H1 (cell line): ENCODE measurements around the gene POLD4. TPM values are rescaled to one million over a fixed set of nuclear protein-coding genes. Genes with fewer than 3 reads are reported as not detected.

Experiments used
- BACH1 ChIP-seq: IDR thresholded peaks from 2 replicates; pipeline ENCODE4 v1.6.1; 2012; ENCODE audit warnings: low read length, improper control_type of control experiment
- EP300 ChIP-seq, 2 experiments: IDR thresholded peaks; 1 replicate in 1 of 2; 2 replicates in 1 of 2; pipeline ENCODE4 v1.6.1; 2011 to 2012; ENCODE audit warnings: low read depth in 2 of 2, low read length in 2 of 2, mild to moderate bottlenecking in 2 of 2, borderline replicate concordance in 1 of 2, inconsistent platforms in 1 of 2, moderate library complexity in 1 of 2
- GABPA ChIP-seq: IDR thresholded peaks from 2 replicates; pipeline ENCODE4 v1.6.1; 2011; ENCODE audit warnings: mild to moderate bottlenecking, low read length, moderate library complexity, borderline replicate concordance; ENCODE audit not compliant: insufficient read depth
- HDAC2 ChIP-seq, 2 experiments: fragments of 300-600 bp in 1 of 2; sonication (generic) in 1 of 2; IDR thresholded peaks; 2 replicates each; pipeline ENCODE4 v1.6.1; 2011 to 2012; ENCODE audit warnings: low read depth in 2 of 2, low read length in 2 of 2, mild to moderate bottlenecking in 2 of 2, moderate library complexity in 2 of 2, borderline replicate concordance in 1 of 2, inconsistent platforms in 1 of 2
- RBBP5 ChIP-seq: IDR thresholded peaks from 2 replicates; pipeline ENCODE4 v1.7.1; 2012; ENCODE audit warnings: low read depth, mild to moderate bottlenecking, inconsistent platforms, low read length, moderate library complexity, borderline replicate concordance
- SIRT6 ChIP-seq: IDR thresholded peaks from one replicate; pipeline ENCODE4 v1.7.1; 2012; ENCODE audit warnings: low read length, inconsistent platforms
- TAF1 ChIP-seq: IDR thresholded peaks from 2 replicates; pipeline ENCODE4 v1.6.1; 2011; ENCODE audit warnings: mild to moderate bottlenecking, low read depth, low read length
- polyA plus RNA-seq, 7 experiments: library from polyadenylated mRNA; depleted of rRNA in 3 of 7; stranded (reverse) in 5 of 7; unstranded in 2 of 7; fragments of >200 nt in 5 of 7; fragments of 200-250 nt in 2 of 7; gene quantifications; 1 replicate in 5 of 7; 2 replicates in 1 of 7; 4 replicates in 1 of 7; pipeline versions ENCODE4 v1.2.1 to v1.2.3, GENCODE V29; 2011 to 2013; ENCODE audit warnings: missing spikeins in 2 of 7, mixed read lengths in 2 of 7
- total RNA-seq: library from RNA; stranded (reverse); fragmentation: NEBNext Ultra II Directional; extraction: Animal tissue kit (Norgen Biotek cat#: 25700); gene quantifications from 2 replicates; pipeline ENCODE4 v1.2.1, GENCODE V29; 2021
- TF ChIP-seq, protein P1 (sequence below): IDR thresholded peaks from 2 replicates; pipeline ENCODE4 v1.6.1; 2011; ENCODE audit warnings: low read length, improper control_type of control experiment

Gene POLD4
- total and polyA plus RNA-seq, 2 of the 8 experiments (the other 6 are each of a cell fraction or from before 2014, with no cell fraction given) = 21.2 to 46.7 TPM

DNA sequence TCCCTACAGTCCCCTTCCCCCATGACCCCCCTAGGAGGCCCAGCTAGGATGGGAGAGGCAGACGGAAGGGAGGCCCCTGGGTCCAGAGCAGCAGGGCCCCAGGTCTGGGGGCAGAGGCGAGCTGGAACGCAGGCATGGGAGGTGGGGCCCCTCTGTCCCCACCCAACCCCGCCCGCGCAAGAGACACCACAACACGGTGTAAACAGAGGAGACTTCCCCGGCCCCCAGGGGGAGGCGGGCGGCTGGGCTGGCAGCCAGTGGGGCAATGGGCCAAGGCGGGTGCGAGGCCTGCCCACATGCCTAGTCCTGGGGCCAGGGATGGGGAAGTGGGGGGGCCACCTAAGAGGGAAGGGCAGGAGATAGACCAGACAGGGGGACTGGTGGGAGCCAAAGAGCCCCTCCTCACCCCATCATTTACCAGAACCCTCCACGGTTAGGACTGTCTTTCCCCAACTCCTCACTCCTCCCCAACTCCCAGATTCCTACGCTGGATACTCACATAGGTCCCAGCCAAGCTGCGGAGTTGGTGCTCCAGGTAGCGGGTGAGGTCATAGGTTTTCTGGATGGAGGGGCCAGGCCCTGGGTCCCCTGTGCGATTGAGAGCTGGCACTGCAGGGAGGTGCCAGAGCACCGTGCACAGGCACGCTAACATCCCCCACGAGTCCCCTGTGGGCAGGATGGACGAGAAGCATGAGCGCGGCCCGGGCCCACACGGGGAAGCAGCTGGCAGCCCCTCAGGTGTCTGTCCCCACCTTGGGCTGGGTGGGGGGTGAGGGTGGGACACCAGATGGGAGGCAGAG, 13.8 kb upstream of the POLD4 start (continued):
- TF ChIP-seq EP300 (IDR thresholded peaks at IDR 0.05; ENCODE audit: borderline replicate concordance in 1 of 2, low read depth in 2 of 2, low read length in 2 of 2) (no peak), TAF1 (no peak), HDAC2 (IDR thresholded peaks at IDR 0.05; ENCODE audit: borderline replicate concordance in 1 of 2, low read depth in 2 of 2, low read length in 2 of 2) (no peak), RBBP5 (no peak), GABPA (no peak), SIRT6 (no peak), BACH1 (no peak)
- TF ChIP-seq, protein P1, sequence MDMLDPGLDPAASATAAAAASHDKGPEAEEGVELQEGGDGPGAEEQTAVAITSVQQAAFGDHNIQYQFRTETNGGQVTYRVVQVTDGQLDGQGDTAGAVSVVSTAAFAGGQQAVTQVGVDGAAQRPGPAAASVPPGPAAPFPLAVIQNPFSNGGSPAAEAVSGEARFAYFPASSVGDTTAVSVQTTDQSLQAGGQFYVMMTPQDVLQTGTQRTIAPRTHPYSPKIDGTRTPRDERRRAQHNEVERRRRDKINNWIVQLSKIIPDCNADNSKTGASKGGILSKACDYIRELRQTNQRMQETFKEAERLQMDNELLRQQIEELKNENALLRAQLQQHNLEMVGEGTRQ = no peak
- TF ChIP-seq, all 59 proteins: peak for 0
